GM18499 (cell line): ENCODE data around the gene RAB25.
"Not testable (repeated sequence)": the region's sequence is repeated elsewhere in the genome, so short reads cannot be mapped to it uniquely, and the experiment has no call there.

Experiments used
- ATAC-seq: cut with Tn5 transposase; IDR thresholded peaks from one replicate; pipeline ENCODE4 v1.9.1; 2021; ENCODE audit warnings: moderate number of reproducible peaks; ENCODE audit not compliant: insufficient read depth, unreplicated experiment

The RAB25 gene

DNA sequence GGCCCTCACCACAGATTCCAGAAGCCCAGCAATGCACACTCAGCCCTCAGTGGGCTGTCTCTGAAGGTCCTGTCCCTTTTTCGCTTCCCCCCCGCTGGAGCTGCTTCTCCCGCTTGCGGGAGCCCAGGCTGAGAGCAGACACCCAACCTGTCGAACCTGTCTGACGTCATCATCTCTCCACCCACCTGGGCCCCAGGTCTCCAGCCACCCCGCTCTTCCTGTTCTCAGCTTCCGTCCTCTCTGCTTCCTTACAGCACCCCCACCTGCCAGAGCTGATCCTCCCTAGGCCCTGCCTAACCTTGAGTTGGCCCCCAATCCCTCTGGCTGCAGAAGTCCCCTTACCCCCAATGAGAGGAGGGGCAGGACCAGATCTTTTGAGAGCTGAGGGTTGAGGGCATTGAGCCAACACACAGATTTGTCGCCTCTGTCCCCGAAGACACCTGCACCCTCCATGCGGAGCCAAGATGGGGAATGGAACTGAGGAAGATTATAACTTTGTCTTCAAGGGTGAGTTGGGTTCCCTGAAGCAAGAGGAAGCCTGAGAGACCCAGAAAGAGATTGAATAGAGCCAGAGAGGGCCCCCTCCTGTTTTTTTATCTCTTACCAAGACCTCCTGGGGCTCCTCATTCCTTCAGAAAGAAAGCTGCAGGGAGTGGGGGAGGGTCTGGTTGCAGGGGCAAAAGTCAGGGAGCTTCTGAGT, at the start of gene RAB25:
TSS of gene RAB25 (plus strand) at position 224 of the 700 bp plus-strand sequence. CDS start at position 465, 241 bp downstream.
- no peak for ATAC-seq

DNA sequence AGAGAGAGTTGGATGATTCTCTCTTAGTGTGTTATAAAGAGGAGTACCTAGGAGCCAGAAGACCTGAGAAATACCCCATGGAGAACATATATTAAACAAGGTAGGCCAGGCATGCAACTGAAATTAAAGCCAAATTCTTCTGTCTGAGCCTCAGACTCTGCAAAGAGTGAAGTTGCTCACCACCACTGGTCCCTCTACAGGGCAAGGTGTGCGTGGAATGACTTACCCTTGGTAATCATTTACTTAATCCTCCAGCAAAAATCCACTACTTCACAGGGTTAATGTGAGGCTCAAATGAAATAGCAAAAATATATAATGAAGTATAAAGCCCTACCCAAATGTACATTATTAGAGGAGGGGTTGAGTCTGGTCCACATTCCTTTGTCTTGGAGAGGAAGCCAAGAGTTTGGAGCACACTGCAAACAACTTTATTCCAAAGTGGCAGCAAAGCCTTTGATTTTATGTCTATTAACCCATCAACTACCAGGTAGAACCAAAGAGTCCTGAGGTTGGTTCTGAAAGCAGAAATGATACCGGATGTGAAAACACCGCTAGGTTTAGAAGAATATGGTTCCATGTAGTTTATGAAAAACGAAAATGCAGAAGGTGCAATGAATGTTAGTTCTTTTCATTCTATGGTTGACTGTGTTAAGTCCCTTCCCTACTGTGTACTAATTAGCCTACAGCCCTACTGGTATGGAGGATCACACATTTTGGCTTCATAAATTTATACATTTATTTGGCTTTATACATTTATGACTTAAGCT, 48.7 kb upstream of the RAB25 start:
- ATAC-seq, result peak; percentile 73

DNA sequence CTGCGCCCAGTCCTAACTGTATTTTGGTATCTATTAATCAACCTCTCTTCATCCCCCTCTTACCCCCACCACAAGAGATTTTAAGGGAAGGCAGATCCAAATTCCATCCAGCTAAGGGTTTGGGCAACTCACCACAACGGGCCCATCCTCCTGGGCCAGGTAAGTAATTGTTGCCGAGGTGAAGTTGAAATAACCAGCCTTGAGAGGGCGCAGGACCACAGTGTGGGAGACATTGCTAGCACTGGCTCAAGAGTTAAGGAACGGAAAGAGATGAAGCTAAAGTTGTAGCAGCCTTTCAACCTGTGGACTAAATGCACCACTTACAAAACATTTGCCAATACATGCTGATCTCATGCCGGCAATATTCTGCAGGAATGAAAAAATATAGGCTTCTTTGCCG, 46.1 kb upstream of the RAB25 start:
- no peak for ATAC-seq

DNA sequence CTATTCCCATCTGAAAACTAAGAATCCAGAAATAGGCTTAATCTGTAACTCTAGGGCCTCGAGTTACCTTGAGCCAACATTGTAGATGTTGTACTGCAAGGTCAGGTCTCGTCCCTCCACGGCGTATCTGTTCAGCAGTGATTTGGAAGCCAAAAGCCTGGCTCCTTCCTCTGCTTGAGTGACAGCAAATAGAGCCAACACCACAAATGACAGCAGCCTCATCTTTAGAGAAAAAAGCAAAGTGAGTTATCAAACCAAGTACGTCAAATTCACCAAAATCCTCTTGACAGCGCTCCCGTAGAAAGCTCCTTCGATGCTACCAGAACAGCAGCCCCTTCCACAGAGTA, 41.0 kb upstream of the RAB25 start:
- no peak for ATAC-seq

DNA sequence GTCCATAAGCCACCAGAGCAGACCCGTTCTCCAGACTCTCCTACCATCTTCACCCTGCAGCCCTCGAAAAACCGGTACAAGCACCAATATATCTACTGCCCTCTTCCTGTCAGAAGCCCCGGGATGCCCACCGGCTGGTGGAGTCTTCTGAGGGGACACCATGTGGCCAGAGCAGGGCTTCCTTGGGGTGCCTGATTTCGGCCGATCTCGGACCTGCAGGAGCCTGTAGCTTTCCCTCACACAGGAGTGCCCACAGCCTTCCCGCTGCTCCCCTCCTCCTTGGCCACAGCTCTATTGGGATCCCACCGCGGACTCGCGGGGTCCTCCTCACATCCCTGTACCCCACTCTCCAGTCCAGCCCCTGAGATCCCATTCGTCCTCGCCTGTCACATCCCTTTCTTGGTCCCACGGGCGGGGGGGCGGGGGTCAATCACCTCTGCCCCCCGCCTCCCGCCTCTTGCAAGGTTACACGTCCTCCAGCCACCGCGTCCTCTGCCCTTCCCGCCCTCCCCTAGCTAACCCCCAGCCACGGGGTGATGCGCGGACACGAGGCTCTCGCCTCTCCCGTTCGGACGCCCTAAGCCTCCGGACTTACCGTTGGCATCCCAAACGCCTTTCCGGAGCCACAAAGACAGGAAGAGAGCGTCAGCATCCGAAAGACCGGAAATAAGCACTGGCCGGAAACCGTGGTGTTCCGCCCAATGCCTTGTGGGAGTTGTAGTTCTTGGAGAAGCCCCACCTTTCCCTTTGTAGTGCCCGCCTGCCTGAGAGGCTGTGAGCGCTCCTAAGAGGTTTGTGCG, 40.5 kb upstream of the RAB25 start, which contains the start of gene SSR2:
TSS of gene SSR2 (minus strand) at position 659 of the 800 bp plus-strand sequence. CDS start 784 bp downstream, outside the sequence.
- ATAC-seq, result peak; percentile 93

DNA sequence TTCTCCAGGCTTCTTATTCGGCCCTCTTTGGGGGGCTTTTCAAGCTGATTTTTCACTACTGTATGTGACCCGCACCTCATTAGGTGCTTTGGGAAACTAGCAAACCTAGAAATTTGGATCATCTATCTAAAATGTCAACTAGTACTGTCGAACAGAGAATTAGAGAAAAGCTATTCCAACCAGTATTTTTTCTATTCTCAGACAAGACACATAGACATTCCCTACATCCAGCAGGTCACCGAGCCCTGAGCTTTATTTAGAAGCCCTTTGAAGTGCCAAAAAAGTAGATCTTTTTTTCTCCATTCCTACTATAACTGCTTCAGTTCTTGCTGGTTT, 39.9 kb upstream of the RAB25 start:
- ATAC-seq, result no peak

DNA sequence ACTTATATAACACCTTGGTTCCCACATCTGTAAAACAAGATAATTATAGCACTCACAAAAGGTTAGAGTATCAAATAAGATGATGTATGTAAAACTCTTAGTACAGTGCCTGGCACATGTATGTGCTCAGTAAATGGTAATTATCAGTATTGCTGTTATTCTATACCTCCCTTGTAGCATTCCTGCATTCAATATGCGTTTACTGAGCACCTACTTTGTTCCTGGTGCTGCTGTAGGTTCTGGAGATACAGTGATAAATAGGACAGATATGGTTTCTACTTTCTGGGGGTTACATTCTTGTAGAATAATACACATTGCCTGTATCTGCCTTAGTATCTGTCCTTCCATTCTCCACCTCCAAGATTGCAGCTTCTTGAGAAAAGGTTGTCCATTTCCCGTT, 39.0 kb upstream of the RAB25 start:
- ATAC-seq, result no peak

DNA sequence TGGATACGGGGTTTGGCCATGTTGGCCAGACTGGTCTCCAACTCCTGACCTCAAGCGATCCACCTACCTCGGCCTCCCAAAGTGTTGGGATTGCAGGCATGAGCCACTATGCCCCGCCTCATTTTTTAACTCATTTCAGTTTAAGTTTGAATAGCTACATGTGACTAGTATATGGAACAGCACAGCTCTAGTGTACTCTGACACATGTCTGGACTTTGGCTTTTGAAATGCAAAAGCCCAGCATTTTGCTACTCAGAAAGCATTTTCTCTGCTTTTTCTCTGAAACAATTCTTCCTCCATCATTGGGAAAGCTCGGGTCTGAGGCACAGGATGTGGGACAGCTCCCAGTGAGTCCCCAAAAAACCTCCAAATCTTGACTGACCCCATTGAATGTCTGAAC, 36.2 kb upstream of the RAB25 start:
- no peak for ATAC-seq

DNA sequence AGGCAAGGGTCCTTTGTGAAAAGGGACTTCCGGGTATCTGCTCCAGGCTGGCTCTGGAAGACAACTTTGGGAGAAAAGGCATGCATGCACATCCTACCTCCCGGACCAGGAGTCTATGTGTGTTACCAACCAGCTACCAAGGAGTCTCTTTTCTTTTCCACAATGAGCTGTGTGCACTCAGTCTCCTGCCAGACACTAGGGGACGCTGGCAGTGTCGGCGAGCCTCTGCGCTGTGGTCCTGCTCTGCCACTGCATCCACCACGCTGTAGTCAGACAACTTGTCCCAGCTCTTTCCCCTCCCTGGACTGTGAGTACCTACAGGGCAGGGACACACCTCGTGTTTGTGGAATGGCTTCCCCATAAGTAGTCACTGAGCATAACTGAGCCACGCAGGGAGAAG, 35.1 kb upstream of the RAB25 start:
- ATAC-seq, result no peak

DNA sequence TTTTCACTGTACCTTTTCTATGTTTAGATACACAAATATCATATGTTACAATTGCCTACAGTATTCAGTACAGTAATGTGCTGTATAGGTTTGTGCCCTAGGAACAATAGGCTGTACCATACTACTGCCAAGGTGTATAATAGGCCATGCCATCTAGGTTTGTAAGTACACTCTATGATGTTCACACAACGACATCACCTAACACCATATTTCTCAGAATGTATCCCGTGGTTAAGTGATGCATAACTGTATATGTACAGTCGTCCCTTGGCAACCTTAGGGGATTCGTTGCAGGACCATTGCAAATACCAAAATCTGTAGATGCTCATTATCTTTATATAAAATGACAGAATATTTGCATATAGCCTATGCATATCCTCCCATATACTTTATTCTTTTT, 34.4 kb upstream of the RAB25 start:
- ATAC-seq, result no peak

DNA sequence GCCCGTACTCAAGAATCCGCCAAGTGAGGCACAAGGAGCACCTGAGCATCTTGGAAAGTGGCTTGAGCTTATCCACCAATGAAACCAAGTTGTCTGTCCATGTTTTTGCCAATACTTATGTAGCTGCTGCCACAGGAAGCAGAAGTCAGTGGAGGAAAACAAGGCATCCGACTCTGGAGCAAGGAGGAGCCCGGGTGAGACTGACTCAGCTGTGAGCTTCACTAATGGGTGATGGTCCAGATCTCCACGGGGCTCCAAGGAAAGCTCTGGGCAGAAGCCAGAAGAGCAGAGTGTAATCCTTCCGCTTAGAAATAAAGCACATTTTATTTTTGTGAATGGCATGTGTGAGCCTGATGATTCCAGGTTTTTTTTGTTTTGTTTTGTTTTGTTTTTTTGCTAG, 27.9 kb upstream of the RAB25 start:
- no peak for ATAC-seq

DNA sequence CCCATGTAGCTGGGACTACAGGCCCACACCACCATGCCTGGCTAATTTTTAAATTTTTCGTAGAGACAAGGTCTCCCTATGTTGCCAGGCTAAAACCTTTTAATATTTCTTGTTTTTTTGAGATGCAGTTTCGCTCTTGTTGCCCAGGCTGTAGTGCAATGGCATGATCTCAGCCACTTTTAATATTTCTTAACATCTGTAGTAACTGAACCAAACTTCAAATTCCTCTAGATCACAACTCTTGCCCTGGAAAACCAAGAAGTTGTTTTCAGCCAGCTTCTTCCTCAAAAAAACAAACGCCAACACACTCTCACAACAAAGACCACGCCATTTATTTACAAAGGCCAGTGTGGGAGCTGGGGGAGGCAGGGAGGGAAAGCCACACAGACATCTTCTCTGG, 26.0 kb upstream of the RAB25 start:
- not testable (repeated sequence) for ATAC-seq

DNA sequence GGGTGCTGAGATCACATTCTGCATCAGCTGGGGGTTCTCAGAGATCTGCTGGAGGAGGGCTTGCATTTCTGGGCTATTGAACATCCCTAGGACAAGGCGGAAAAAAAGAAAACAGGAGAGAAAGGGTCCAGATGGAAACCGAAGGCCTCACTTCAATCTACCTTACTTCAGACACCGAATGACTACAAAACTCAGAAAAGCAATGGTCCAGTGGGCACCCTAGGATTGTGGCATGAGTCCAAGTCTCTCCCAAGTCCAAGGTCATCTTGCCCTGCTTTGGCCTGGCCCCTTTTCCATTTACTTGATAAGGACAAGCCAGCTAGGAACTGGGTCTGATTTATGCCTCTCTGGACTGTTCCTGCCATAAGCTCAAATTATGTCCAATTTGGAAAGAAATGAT, 18.1 kb upstream of the RAB25 start:
- ATAC-seq, result no peak

DNA sequence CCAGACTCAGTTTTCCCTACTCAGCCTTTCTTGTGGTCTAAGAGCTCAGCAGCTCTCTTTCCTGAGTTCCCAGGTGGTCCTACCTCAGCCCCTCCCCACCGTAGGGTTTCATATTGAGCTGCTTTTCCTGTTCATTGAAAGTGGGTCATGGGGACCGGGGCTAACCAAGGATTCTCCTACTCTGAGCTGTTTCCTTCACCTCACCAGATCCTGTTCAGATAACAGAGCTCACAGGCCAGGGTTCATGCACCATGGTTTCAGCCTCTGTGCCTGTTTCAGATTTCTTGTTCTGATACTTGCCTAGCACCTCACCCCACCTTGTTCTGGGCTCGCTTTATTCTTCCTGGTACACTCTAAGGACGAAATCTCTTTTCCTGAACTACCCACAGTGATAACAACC, 15.9 kb upstream of the RAB25 start:
- no peak for ATAC-seq

DNA sequence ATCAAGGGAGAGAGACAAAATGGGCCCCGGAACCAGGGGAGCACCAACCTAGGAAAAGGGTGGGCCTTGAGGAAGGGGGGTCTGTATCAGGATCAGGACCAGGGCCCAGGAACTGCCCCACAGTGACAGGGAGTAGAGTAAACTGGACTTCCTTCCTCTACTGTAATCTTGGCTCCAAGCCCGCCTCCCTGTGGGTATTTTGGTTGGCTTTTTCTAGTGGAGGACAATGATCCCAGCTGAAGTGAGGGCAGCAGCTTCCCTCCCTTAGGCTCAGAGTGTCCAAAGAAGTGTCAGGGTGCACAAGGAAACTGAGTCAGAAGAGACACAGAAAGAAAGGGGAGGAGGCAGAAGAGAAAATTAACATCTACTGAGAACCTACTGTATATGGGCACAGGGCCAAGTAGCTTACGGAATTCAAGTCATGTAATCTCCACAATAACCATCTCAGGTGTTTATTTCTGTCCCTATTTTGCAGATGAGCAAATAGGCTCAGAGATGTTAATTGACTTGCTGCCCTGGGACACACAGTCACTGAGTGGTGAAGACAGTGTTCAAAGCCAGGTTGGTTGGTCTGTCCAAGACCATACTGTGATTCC, 12.2 kb upstream of the RAB25 start:
- no peak for ATAC-seq

DNA sequence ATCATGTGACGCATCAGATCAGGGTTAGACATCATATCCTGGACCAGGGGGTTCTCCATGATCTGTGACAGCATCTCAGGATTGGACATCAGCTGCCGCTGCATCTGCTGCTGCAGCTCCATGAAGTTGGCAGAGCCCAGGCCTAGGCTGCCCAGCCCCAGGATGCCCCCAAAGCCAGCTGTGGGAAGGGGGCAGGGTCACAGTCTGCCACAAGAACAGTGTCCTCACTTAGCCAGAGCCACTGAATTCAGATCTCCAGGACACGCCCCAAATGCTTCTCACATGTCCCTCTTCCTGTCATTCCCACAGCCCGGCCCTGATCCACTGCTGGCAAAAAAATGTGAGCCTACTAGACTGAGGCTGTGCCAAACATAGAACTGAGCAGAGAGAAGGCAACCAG, 10.6 kb upstream of the RAB25 start:
- no peak for ATAC-seq

DNA sequence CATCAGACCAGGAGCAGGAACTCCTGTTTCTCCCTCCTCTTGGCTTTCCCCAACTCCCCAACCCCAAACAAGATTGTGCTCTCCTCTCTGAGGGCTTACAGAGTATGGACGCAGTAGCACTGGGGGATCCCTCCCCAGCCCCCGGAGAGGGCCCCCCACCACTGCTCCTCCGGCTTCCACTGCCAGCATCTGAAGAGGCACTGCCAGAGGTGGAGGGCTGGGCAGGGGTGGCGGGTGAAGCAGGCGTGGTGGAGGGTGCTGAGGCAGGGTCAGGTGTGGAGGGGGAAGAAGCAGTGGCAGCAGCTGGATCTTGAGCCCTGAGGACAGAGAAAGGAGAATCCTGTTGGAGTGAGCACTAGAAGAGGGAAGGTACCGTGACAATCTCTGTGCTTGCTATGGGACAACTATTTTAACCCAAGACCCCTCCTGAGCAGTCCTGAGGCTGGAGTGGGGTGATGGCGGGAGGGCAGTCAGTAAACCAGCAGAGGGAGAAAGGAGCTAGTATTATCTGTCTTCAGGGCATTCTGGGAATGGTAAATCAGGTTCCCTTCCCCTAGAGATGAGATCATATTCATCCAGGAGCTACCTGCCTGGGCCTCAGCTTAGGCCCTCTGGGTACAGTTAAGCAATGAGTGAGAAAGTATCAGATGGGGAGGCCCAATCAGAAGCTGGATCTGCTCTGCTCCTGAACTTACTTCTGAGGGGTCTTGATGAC, 9.8 kb upstream of the RAB25 start:
- ATAC-seq, result no peak

DNA sequence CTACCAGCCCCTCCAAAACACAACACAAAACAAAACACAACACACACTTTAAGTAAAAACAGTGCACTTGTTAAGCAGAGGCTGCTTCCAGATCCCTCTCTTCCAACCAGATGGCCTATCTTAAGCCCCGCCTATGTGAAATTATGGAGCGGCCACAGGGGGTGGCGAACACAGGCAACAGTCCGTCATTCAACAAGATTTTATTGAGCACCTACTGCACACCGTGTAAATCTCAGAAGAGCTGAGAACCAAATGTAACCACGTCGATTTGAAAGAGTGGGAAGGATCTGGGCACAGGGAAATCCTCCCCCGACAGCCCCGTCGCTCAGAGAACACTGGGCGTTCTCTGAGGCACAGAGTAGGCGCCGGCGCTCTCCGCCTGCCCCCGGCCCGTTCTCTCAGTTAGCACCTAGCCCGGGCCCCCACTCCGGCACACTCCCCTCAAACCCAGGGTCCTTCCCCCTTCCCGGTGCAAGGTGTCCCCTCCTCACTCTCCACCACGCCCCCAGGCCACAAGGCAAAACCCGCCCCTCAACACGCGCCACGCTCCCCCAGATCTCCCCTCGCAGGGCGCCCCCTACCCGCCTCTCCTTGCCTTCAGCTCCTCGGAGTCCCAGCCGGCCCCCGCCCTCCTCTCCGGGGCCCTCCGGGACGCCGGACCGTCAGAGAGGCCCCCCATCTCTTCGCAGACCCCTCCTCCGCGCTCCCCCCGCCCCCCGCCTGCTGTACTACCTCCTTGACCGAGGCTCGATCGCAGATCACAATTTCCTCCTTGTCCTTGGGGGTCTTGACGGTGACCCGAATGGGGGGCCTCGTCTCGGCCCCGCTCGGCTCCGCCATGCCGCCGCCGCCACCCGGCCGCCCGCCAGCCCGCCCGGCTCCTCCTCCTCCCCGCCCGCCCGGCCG, 7.8 kb upstream of the RAB25 start:
- ATAC-seq, result no peak

DNA sequence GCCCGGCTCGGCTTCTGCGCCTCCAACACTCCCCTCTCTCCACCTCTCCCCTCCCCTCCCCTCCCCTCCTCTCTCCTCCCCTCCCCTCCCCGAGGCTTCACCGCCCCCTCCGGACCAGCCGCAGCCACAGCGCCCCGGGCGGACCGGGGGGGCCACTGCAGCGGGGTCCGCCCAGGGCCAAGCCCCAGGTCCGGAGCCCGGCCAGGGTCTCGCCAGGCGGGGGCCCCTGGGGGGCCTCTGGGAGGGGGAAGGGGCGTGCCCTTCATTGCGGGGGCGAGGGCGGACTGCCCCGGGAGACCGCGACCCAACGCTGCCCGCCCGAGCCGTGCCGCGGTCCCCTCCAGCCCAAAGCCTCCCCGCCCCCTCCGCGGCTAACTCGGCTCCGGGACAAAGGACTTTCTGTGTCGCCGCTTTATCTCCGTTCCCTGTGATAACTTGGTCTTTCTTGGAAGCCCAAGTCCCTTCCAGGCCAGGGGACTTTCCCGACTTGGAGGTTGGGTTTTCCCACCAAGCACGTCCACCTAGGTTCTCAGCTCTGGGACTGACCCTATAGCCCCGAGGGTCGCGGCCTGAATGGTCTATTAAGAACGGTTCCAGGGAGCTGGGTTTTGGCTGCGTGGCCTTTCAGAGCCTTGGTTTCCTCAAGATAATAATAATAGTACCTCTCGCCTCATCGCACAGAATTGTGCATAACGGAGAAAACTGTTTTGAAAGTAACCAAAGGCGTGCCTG, 7.0 kb upstream of the RAB25 start, which contains the start of gene UBQLN4:
TSS of gene UBQLN4 (minus strand) at position 31 of the 732 bp plus-strand sequence. CDS start 97 bp downstream, outside the sequence.
- ATAC-seq, result peak; percentile 12
